Fibroblast of lung (primary cell): ENCODE results near the gene PAM.

ENCODE experiments used
- EZH2 ChIP-seq: IDR thresholded peaks from 2 replicates; pipeline ENCODE4 v1.5.1; 2012; ENCODE audit warnings: low read length, control low read depth, mild to moderate bottlenecking; ENCODE audit errors: missing control alignments
- TF ChIP-seq, protein P1 (sequence below), 2 donors: IDR thresholded peaks in 1 of 2; conservative IDR thresholded peaks in 1 of 2; 1 replicate in 1 of 2; 2 replicates in 1 of 2; pipeline ENCODE4 v1.5.1; 2011 to 2012; ENCODE audit warnings: low read length in 2 of 2, control low read depth in 1 of 2, inconsistent platforms in 1 of 2, low read depth in 1 of 2, mild to moderate bottlenecking in 1 of 2

DNA sequence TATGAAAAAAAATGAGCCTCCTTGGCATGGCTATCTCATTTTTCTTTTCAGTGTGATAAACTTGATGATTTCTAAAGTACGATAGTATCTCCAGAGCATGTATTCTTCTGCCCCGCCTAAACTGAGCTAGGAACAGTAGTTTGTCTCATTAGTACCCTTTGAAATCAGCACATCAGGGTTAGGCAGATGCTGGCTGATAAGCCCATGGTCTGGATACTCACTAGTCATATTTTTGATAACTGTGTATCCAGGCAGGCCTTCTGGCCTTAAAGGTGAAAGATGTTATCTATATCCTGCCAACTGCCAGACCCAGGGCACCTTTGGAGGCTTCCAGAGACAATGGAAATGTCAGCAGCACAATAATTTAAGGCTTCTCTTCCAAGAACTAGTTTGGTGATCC, 261.1 kb downstream of the PAM start:
- TF ChIP-seq, protein P1, sequence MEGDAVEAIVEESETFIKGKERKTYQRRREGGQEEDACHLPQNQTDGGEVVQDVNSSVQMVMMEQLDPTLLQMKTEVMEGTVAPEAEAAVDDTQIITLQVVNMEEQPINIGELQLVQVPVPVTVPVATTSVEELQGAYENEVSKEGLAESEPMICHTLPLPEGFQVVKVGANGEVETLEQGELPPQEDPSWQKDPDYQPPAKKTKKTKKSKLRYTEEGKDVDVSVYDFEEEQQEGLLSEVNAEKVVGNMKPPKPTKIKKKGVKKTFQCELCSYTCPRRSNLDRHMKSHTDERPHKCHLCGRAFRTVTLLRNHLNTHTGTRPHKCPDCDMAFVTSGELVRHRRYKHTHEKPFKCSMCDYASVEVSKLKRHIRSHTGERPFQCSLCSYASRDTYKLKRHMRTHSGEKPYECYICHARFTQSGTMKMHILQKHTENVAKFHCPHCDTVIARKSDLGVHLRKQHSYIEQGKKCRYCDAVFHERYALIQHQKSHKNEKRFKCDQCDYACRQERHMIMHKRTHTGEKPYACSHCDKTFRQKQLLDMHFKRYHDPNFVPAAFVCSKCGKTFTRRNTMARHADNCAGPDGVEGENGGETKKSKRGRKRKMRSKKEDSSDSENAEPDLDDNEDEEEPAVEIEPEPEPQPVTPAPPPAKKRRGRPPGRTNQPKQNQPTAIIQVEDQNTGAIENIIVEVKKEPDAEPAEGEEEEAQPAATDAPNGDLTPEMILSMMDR (conservative IDR thresholded peaks at IDR 0.05 in 1 of 2, IDR thresholded peaks at IDR 0.05 in 1 of 2; ENCODE audit: low read depth in 1 of 2, low read length in 2 of 2), result no peak
- TF ChIP-seq EZH2, result no peak
